Astrocyte of the cerebellum (primary cell): Measurements from ENCODE around the gene TOP3A.

ENCODE experiments used
- DNase-seq: peaks from one replicate; pipeline ENCODE4 v3.0.0-alpha.2; 2011; ENCODE audit warnings: low read depth
- H3K4me3 ChIP-seq: 2 replicates; pipeline ENCODE4 v1.5.1; 2011; ENCODE audit warnings: mild to moderate bottlenecking, low read depth, low read length, moderate library complexity
- CTCF ChIP-seq: IDR thresholded peaks from 2 replicates; pipeline ENCODE4 v1.5.1; 2012; ENCODE audit warnings: low read length, low read depth, moderate library complexity, mild to moderate bottlenecking; ENCODE audit errors: missing control alignments
- in situ Hi-C: cut with HindIII; loops from 2 replicates; pipeline ENCODE4 v1.10.0; 2017; ENCODE audit warnings: low sequenced_read_pairs

Gene TOP3A

GRCh38 chr17:18229771-18230170 lies 85.0 kb downstream of the TOP3A start:
- no peak for TF ChIP-seq CTCF
- H3K4me3 ChIP-seq = no peak overlapping the region
- in situ Hi-C loops = no loop called here
- no peak for DNase-seq

- no peak overlapping the region for H3K4me3 ChIP-seq
- DNase-seq = no peak
- no peak for TF ChIP-seq CTCF
- in situ Hi-C loops = no loop called here
Measured at GRCh38 chr17:18229254-18229653, 85.5 kb downstream of the TOP3A start.

- in situ Hi-C loops = no loop called here
- no peak for DNase-seq
- no peak overlapping the region for H3K4me3 ChIP-seq
- no peak for TF ChIP-seq CTCF
Measured at GRCh38 chr17:18228176-18228682, 86.6 kb downstream of the TOP3A start.

- no peak overlapping the region for H3K4me3 ChIP-seq
- in situ Hi-C loops = no loop called here
- TF ChIP-seq CTCF = no peak
- no peak for DNase-seq
Measured at GRCh38 chr17:18227635-18228034, 87.2 kb downstream of the TOP3A start.

GRCh38 chr17:18226284-18226945 lies 88.4 kb downstream of the TOP3A start:
- peak overlapping the region; percentile 77 for H3K4me3 ChIP-seq
- no peak for DNase-seq
- TF ChIP-seq CTCF = no peak
- in situ Hi-C loops = no loop called here

GRCh38 chr17:18225642-18226283 lies 89.0 kb downstream of the TOP3A start:
- in situ Hi-C loops = no loop called here
- no peak for DNase-seq
- no peak for TF ChIP-seq CTCF
- peak overlapping the region; percentile 77 for H3K4me3 ChIP-seq
